ENCODE measurements around the gene TTYH1. TPM values are rescaled to one million over a fixed set of nuclear protein-coding genes. Genes with fewer than 3 reads are reported as not detected.

The TTYH1 gene
- total and polyA plus RNA-seq, 12 donors, result 0.61 to 4.0 (median 1.6) TPM; not detected in 4

- 61 to 76% (median 71%) methylated on average over 3 of the region's 3 CpGs for WGBS, 4 donors
- Histone ChIP-seq H3K4me1 (replicated peaks in 1 of 2) (no peaks in the 10 kb centered on the region), H3K4me3 (no peak overlapping the region), H3K27ac (no peak overlapping the region), H3K36me3 (replicated peaks in 1 of 2) (no peaks in the 10 kb centered on the region), H3K27me3 (no peaks in the 10 kb centered on the region), H3K9me3 (replicated peaks in 1 of 3) (no peaks in the 10 kb centered on the region)
- TF ChIP-seq POLR2A (IDR thresholded peaks at IDR 0.05) (no peak), CTCF (IDR thresholded peaks at IDR 0.05) (no peak)
- intact Hi-C loops (cut with DNase I), result loop anchor here in 1 of 2 donors (10.0 kb wide), 1 partner anchor 192 kb away; no protein-coding TSS in a partner anchor
- no peak for DNase-seq
Observed at GRCh38 chr19:54482889-54483288, 67.6 kb downstream of the TTYH1 start.

GRCh38 chr19:54484451-54484850 is 69.2 kb downstream of the TTYH1 start:
- Histone ChIP-seq H3K4me1 (replicated peaks in 1 of 2) (no peaks in the 10 kb centered on the region), H3K27ac (no peak overlapping the region), H3K27me3 (no peaks in the 10 kb centered on the region), H3K9me3 (replicated peaks in 1 of 3) (no peaks in the 10 kb centered on the region), H3K36me3 (replicated peaks in 1 of 2) (no peaks in the 10 kb centered on the region), H3K4me3 (no peak overlapping the region)
- intact Hi-C loops (cut with DNase I), result loop anchor here in 1 of 2 donors (10.0 kb wide), 1 partner anchor 190 kb away; no protein-coding TSS in a partner anchor
- DNase-seq, result no peak
- 69 to 76% (median 71%) methylated on average over 10 of the region's 10 CpGs for WGBS, 4 donors
- no peak for TF ChIP-seq CTCF (IDR thresholded peaks at IDR 0.05)
- TF ChIP-seq POLR2A (IDR thresholded peaks at IDR 0.05), result no peak

GRCh38 chr19:54485851-54486250 is 70.6 kb downstream of the TTYH1 start:
- no peak overlapping the region for H3K4me3 ChIP-seq
- 18 to 66% (median 59%) methylated on average over 2 to 5 of the region's 5 CpGs for WGBS, 4 donors
- TF ChIP-seq POLR2A (IDR thresholded peaks at IDR 0.05), result no peak
- no peak for TF ChIP-seq CTCF (IDR thresholded peaks at IDR 0.05)
- H3K27me3 ChIP-seq, result no peaks in the 10 kb centered on the region
- no peaks in the 10 kb centered on the region for H3K4me1 ChIP-seq (replicated peaks in 1 of 2)
- intact Hi-C loops (cut with DNase I), result loop anchor here in 1 of 2 donors (10.0 kb wide), 1 partner anchor 189 kb away; no protein-coding TSS in a partner anchor
- no peaks in the 10 kb centered on the region for H3K36me3 ChIP-seq (replicated peaks in 1 of 2)
- no peak overlapping the region for H3K27ac ChIP-seq
- DNase-seq, result no peak
- no peaks in the 10 kb centered on the region for H3K9me3 ChIP-seq (replicated peaks in 1 of 3)

Small RNA genes lying within 50 kb of the gene (small RNA-seq; reads per million reads assigned to genes)
- 0 reads per million in 2 donors for gene AC245884.3

Other genes starting within 250 kb of the TTYH1 start
- 10 to 100 TPM in 1 of 9 donors, 1 to 10 TPM in 6, under 1 TPM in 2; 0.55 to 18.2 (median 1.3) TPM for gene TMC4, start 242.3 kb upstream of the TTYH1 start, total RNA-seq
- 10 to 100 TPM in 1 of 3 donors, 1 to 10 TPM in 1, under 1 TPM in 1; 0.48 to 10.5 (median 1.5) TPM for gene TMC4, start 242.3 kb upstream of the TTYH1 start, polyA plus RNA-seq
- gene MBOAT7, start 225.9 kb upstream of the TTYH1 start, total RNA-seq, result 100 to 1,000 TPM in 8 of 9 donors, 10 to 100 TPM in 1; 98.0 to 670 (median 413) TPM
- gene MBOAT7, start 225.9 kb upstream of the TTYH1 start, polyA plus RNA-seq, result 100 to 1,000 TPM; 130 to 190 (median 189) TPM
- 100 to 1,000 TPM in 5 of 9 donors, 10 to 100 TPM in 4; 52.6 to 201 (median 107) TPM for gene TSEN34, start 224.2 kb upstream of the TTYH1 start, total RNA-seq
- gene TSEN34, start 224.2 kb upstream of the TTYH1 start, polyA plus RNA-seq, result 10 to 100 TPM; 21.5 to 41.2 (median 26.1) TPM
- gene RPS9, start 214.6 kb upstream of the TTYH1 start, total RNA-seq, result 1,000 to 10,000 TPM in 8 of 9 donors, 100 to 1,000 TPM in 1; 928 to 2,677 (median 1,796) TPM
- 1,000 to 10,000 TPM in 2 of 3 donors, 100 to 1,000 TPM in 1; 545 to 3,006 (median 1,900) TPM for gene RPS9, start 214.6 kb upstream of the TTYH1 start, polyA plus RNA-seq
- gene LILRB3, start 192.5 kb upstream of the TTYH1 start, total RNA-seq, result 10 to 100 TPM in 6 of 9 donors, 1 to 10 TPM in 1, under 1 TPM in 2; 0.22 to 56.2 (median 11.7) TPM
- gene LILRB3, start 192.5 kb upstream of the TTYH1 start, polyA plus RNA-seq, result 10 to 100 TPM in 1 of 3 donors, 1 to 10 TPM in 2; 2.8 to 32.6 (median 9.5) TPM
- gene LILRA6, start 172.7 kb upstream of the TTYH1 start, total RNA-seq, result 1 to 10 TPM in 7 of 9 donors, under 1 TPM in 2; 0.30 to 9.3 (median 5.4) TPM
- 1 to 10 TPM; 2.5 to 8.5 (median 3.9) TPM for gene LILRA6, start 172.7 kb upstream of the TTYH1 start, polyA plus RNA-seq
- gene LILRB5, start 158.2 kb upstream of the TTYH1 start, total RNA-seq, result 10 to 100 TPM in 8 of 9 donors, 1 to 10 TPM in 1; 4.2 to 68.6 (median 37.2) TPM
- 10 to 100 TPM in 2 of 3 donors, 1 to 10 TPM in 1; 9.8 to 23.0 (median 22.4) TPM for gene LILRB5, start 158.2 kb upstream of the TTYH1 start, polyA plus RNA-seq
- 10 to 100 TPM in 2 of 9 donors, 1 to 10 TPM in 5, under 1 TPM in 2; 0.50 to 14.7 (median 7.2) TPM for gene LILRB2, start 134.4 kb upstream of the TTYH1 start, total RNA-seq
- 10 to 100 TPM in 2 of 3 donors, 1 to 10 TPM in 1; 4.2 to 16.5 (median 10.7) TPM for gene LILRB2, start 134.4 kb upstream of the TTYH1 start, polyA plus RNA-seq
- gene LILRA5, start 102.3 kb upstream of the TTYH1 start, total RNA-seq, result 1 to 10 TPM in 6 of 9 donors, under 1 TPM in 2, not detected in 1; 0.72 to 6.2 (median 3.0) TPM
- gene LILRA5, start 102.3 kb upstream of the TTYH1 start, polyA plus RNA-seq, result 1 to 10 TPM; 1.9 to 3.1 (median 2.1) TPM
- 1 to 10 TPM in 1 of 9 donors, under 1 TPM in 4, not detected in 4; 0.06 to 1.3 (median 0.24) TPM for gene LILRA4, start 76.3 kb upstream of the TTYH1 start, total RNA-seq
- not detected for gene LILRA4, start 76.3 kb upstream of the TTYH1 start, polyA plus RNA-seq
- gene LAIR1, start 50.5 kb upstream of the TTYH1 start, total RNA-seq, result 10 to 100 TPM in 8 of 9 donors, 1 to 10 TPM in 1; 3.5 to 80.7 (median 49.4) TPM
- 10 to 100 TPM; 14.4 to 39.2 (median 21.6) TPM for gene LAIR1, start 50.5 kb upstream of the TTYH1 start, polyA plus RNA-seq
- gene LENG8, start 33.7 kb downstream of the TTYH1 start, total RNA-seq, result 100 to 1,000 TPM in 4 of 9 donors, 10 to 100 TPM in 5; 21.7 to 207 (median 75.1) TPM
- 100 to 1,000 TPM in 2 of 3 donors, 10 to 100 TPM in 1; 17.4 to 725 (median 247) TPM for gene LENG8, start 33.7 kb downstream of the TTYH1 start, polyA plus RNA-seq
- 10 to 100 TPM in 2 of 9 donors, 1 to 10 TPM in 7; 2.2 to 15.3 (median 8.2) TPM for gene LENG9, start 48.3 kb downstream of the TTYH1 start, total RNA-seq
- 1 to 10 TPM; 1.3 to 4.2 (median 3.1) TPM for gene LENG9, start 48.3 kb downstream of the TTYH1 start, polyA plus RNA-seq
- gene CDC42EP5, start 57.8 kb downstream of the TTYH1 start, total RNA-seq, result 10 to 100 TPM in 7 of 9 donors, 1 to 10 TPM in 2; 8.0 to 27.9 (median 15.6) TPM
- 10 to 100 TPM in 2 of 3 donors, under 1 TPM in 1; 0.44 to 36.0 (median 16.5) TPM for gene CDC42EP5, start 57.8 kb downstream of the TTYH1 start, polyA plus RNA-seq
- gene LAIR2, start 87.4 kb downstream of the TTYH1 start, total RNA-seq, result 1 to 10 TPM in 1 of 9 donors, under 1 TPM in 1, not detected in 7; 0.91 to 1.4 TPM
- not detected for gene LAIR2, start 87.4 kb downstream of the TTYH1 start, polyA plus RNA-seq
- gene LILRA2, start 158.3 kb downstream of the TTYH1 start, total RNA-seq, result 1 to 10 TPM in 8 of 9 donors, under 1 TPM in 1; 0.55 to 9.2 (median 4.6) TPM
- gene LILRA2, start 158.3 kb downstream of the TTYH1 start, polyA plus RNA-seq, result 10 to 100 TPM in 1 of 3 donors, 1 to 10 TPM in 2; 1.5 to 13.5 (median 2.6) TPM
- gene LILRA1, start 178.2 kb downstream of the TTYH1 start, total RNA-seq, result 1 to 10 TPM in 5 of 9 donors, under 1 TPM in 4; 0.30 to 5.5 (median 1.1) TPM
- 1 to 10 TPM in 1 of 3 donors, under 1 TPM in 2; 0.51 to 3.0 (median 0.88) TPM for gene LILRA1, start 178.2 kb downstream of the TTYH1 start, polyA plus RNA-seq
- gene LILRB1, start 215.0 kb downstream of the TTYH1 start, total RNA-seq, result 10 to 100 TPM in 5 of 9 donors, 1 to 10 TPM in 2, under 1 TPM in 2; 0.36 to 20.2 (median 10.1) TPM
- gene LILRB1, start 215.0 kb downstream of the TTYH1 start, polyA plus RNA-seq, result 10 to 100 TPM in 1 of 3 donors, 1 to 10 TPM in 2; 2.4 to 14.7 (median 3.1) TPM
- gene LILRB4, start 247.5 kb downstream of the TTYH1 start, total RNA-seq, result 10 to 100 TPM in 6 of 9 donors, 1 to 10 TPM in 1, under 1 TPM in 2; 0.83 to 26.4 (median 10.9) TPM
- gene LILRB4, start 247.5 kb downstream of the TTYH1 start, polyA plus RNA-seq, result 10 to 100 TPM in 1 of 3 donors, 1 to 10 TPM in 2; 2.5 to 12.1 (median 5.0) TPM

Data from adrenal gland (tissue), 12 donors.